MCF 10A (cell line): ENCODE results near the gene ANKRD50. TPM values are rescaled to one million over a fixed set of nuclear protein-coding genes. Genes with fewer than 3 reads are reported as not detected.

ENCODE experiments used
- BruUV-seq: library from RNA; stranded (reverse); fragments of 400-500 nt; replicated peaks from 2 replicates; lab custom pipeline; 2021; lab: Mats Ljungman, UMichigan
- CTCF ChIA-PET: fragments of 300-600 bp; sonication (Branson Sonifier 250); formaldehyde crosslinking; extraction: SDS; loops from one replicate; lab custom pipeline; 2021; ENCODE audit warnings: antibody characterized with exemption, inconsistent platforms; lab: Yijun Ruan, JAX
- POLR2A ChIA-PET: fragments of 300-600, 350-650 bp; sonication (Branson Sonifier 250); formaldehyde crosslinking; extraction: SDS; loops from one replicate; lab custom pipeline; 2020; ENCODE audit warnings: antibody characterized with exemption, inconsistent platforms; lab: Yijun Ruan, JAX
- DNase-seq: peaks from one replicate; pipeline ENCODE4 v3.0.0-alpha.2; 2018; ENCODE audit not compliant: unreplicated experiment
- H3K27ac Mint-ChIP-seq: one replicate; pipeline ENCODE4 v1.8.0; 2022; ENCODE audit warnings: mild to moderate bottlenecking, low read depth, mixed read lengths; ENCODE audit not compliant: unreplicated experiment
- H3K27me3 Mint-ChIP-seq: one replicate; pipeline ENCODE4 v1.8.0; 2022; ENCODE audit warnings: mixed read lengths; ENCODE audit not compliant: insufficient read depth, unreplicated experiment
- H3K36me3 Mint-ChIP-seq: one replicate; pipeline ENCODE4 v1.8.0; 2022; ENCODE audit warnings: mild to moderate bottlenecking, moderate library complexity, mixed read lengths; ENCODE audit not compliant: insufficient read depth, unreplicated experiment
- H3K4me1 Mint-ChIP-seq: one replicate; pipeline ENCODE4 v1.8.0; 2022; ENCODE audit warnings: mixed read lengths; ENCODE audit not compliant: insufficient read depth, unreplicated experiment
- H3K4me3 Mint-ChIP-seq: one replicate; pipeline ENCODE4 v1.8.0; 2022; ENCODE audit warnings: mild to moderate bottlenecking, moderate library complexity, mixed read lengths; ENCODE audit not compliant: unreplicated experiment
- H3K9me3 Mint-ChIP-seq: one replicate; pipeline ENCODE4 v1.8.0; 2022; ENCODE audit warnings: mixed read lengths; ENCODE audit not compliant: unreplicated experiment
- CTCF ChIP-seq: fragments of 200-600 bp; IDR thresholded peaks from one replicate; pipeline ENCODE4 v1.8.0; 2022; ENCODE audit warnings: antibody characterized with exemption, mild to moderate bottlenecking; ENCODE audit not compliant: unreplicated experiment
- intact Hi-C: fragments of 100-400 bp; cut with micrococcal nuclease; formaldehyde crosslinking; loops from 2 replicates; pipeline ENCODE4 v1.14.1; 2022
- total RNA-seq: library from RNA; stranded (reverse); gene quantifications from 2 replicates; pipeline ENCODE4 v1.2.3, GENCODE V29; 2022

The ANKRD50 gene
- total RNA-seq, 1 experiment from 2014 or later: 44.1 TPM

GRCh38 chr4:124640022-124640730 is 72.4 kb downstream of the ANKRD50 start:
- Mint-ChIP-seq H3K4me3 (no peak overlapping the region), H3K27ac (no peak overlapping the region), H3K9me3 (no peaks in the 10 kb centered on the region), H3K27me3 (no peaks in the 10 kb centered on the region), H3K4me1 (peaks cover 28% of the 10 kb centered on the region), H3K36me3 (peaks cover 21% of the 10 kb centered on the region)
- no TSS peak for BruUV-seq
- ChIA-PET POLR2A (interaction anchor here (0.6 to 1.3 kb wide), 12 partner anchors 9 to 627 kb away, joined by 3 to 6 read pairs (median 3); partner anchors contain the start of gene ANKRD50), CTCF (interaction anchor here (0.6 to 1.0 kb wide), 3 partner anchors 72 to 644 kb away, joined by 3 to 4 read pairs (median 3); partner anchors contain the start of gene ANKRD50)
- TF ChIP-seq CTCF: no peak
- DNase-seq: peak; percentile 97
- intact Hi-C loops: loop anchor here (5.0 kb wide), 2 partner anchors 72 to 462 kb away; partner anchors contain the start of gene ANKRD50

- CTCF ChIA-PET: no interaction called here
- intact Hi-C loops: no loop called here
- Mint-ChIP-seq H3K9me3 (no peaks in the 10 kb centered on the region), H3K4me3 (no peak overlapping the region), H3K36me3 (peaks cover 21% of the 10 kb centered on the region), H3K4me1 (peaks cover 15% of the 10 kb centered on the region), H3K27me3 (no peaks in the 10 kb centered on the region), H3K27ac (no peak overlapping the region)
- BruUV-seq: no TSS peak
- POLR2A ChIA-PET: no interaction called here
- TF ChIP-seq CTCF: no peak
- DNase-seq: no peak
These were observed 75.2 kb downstream of the ANKRD50 start for GRCh38 chr4:124637321-124637720.

- no peak overlapping the region for H3K4me3 Mint-ChIP-seq
- H3K4me1 Mint-ChIP-seq: peaks cover 15% of the 10 kb centered on the region
- H3K27me3 Mint-ChIP-seq: no peaks in the 10 kb centered on the region
- intact Hi-C loops: no loop called here
- DNase-seq: no peak
- no TSS peak for BruUV-seq
- TF ChIP-seq CTCF: no peak
- ChIA-PET POLR2A (no interaction called here), CTCF (no interaction called here)
- H3K9me3 Mint-ChIP-seq: no peaks in the 10 kb centered on the region
- H3K36me3 Mint-ChIP-seq: peaks cover 18% of the 10 kb centered on the region
- H3K27ac Mint-ChIP-seq: no peak overlapping the region
These were observed 75.7 kb downstream of the ANKRD50 start for GRCh38 chr4:124636788-124637187.

GRCh38 chr4:124635331-124635730 is 77.2 kb downstream of the ANKRD50 start:
- TF ChIP-seq CTCF: no peak
- CTCF ChIA-PET: interaction anchor here (0.9 to 1.0 kb wide), 2 partner anchors 66 to 312 kb away, joined by 3 read pairs; no protein-coding TSS in a partner anchor
- Mint-ChIP-seq H3K4me1 (peaks cover 11% of the 10 kb centered on the region), H3K27ac (no peak overlapping the region), H3K36me3 (peaks cover 16% of the 10 kb centered on the region), H3K9me3 (no peaks in the 10 kb centered on the region), H3K27me3 (no peaks in the 10 kb centered on the region), H3K4me3 (no peak overlapping the region)
- POLR2A ChIA-PET: interaction anchor here (0.6 kb wide), 1 partner anchor 281 kb away, joined by 3 read pairs; no protein-coding TSS in a partner anchor
- no peak for DNase-seq
- no TSS peak for BruUV-seq
- intact Hi-C loops: no loop called here
